Endothelial cell of umbilical vein (primary cell): Measurements from ENCODE around the gene PIM3. TPM values are rescaled to one million over a fixed set of nuclear protein-coding genes. Genes with fewer than 3 reads are reported as not detected.

Source experiments
- BruUV-seq: library from RNA; stranded (reverse); fragments of 400-500 nt; replicated peaks from 2 replicates; lab custom pipeline; 2021; lab: Mats Ljungman, UMichigan
- CTCF ChIA-PET: fragments of 300-600, 350-600 bp; sonication (Branson Sonifier 250); formaldehyde crosslinking; loops from one replicate; lab custom pipeline; 2021; ENCODE audit warnings: antibody characterized with exemption, inconsistent platforms; lab: Charles Lee
- POLR2A ChIA-PET: fragments of 300-600, 350-600 bp; sonication (Branson Sonifier 250); formaldehyde crosslinking; loops from one replicate; lab custom pipeline; 2021; ENCODE audit warnings: antibody characterized with exemption, inconsistent platforms; lab: Charles Lee
- DNase-seq: peaks from one replicate; pipeline ENCODE4 v3.0.0-alpha.2; 2011; ENCODE audit warnings: low read depth, low spot score
- FAIRE-seq: peaks from 2 replicates; lab custom pipeline; 2011; peaks lifted over from hg19 to GRCh38; lab: Jason Lieb, UNC
- H2AFZ ChIP-seq: 2 replicates; pipeline ENCODE4 v1.6.0; 2012; ENCODE audit warnings: low read depth, low read length, control low read depth, inconsistent platforms
- H3K27ac ChIP-seq: 2 replicates; pipeline ENCODE4 v1.5.1; 2011; ENCODE audit warnings: low read depth, mild to moderate bottlenecking, control low read depth, low read length, moderate library complexity; ENCODE audit not compliant: insufficient read depth
- H3K27me3 ChIP-seq, 2 experiments: 2 replicates each; pipeline versions ENCODE4 v1.6.0 to v1.6.1; 2011; ENCODE audit warnings: low read length in 2 of 2, mixed read lengths in 1 of 2; ENCODE audit not compliant: control insufficient read depth in 2 of 2, insufficient read depth in 2 of 2
- H3K36me3 ChIP-seq, 2 experiments: 2 replicates in 1 of 2; 3 replicates in 1 of 2; pipeline ENCODE4 v1.5.1; 2011; ENCODE audit warnings: low read length in 2 of 2, mild to moderate bottlenecking in 1 of 2, moderate library complexity in 1 of 2; ENCODE audit not compliant: control insufficient read depth in 2 of 2, insufficient read depth in 2 of 2; ENCODE audit errors: extremely low read depth in 1 of 2
- H3K4me1 ChIP-seq: 3 replicates; pipeline ENCODE4 v1.5.1; 2011; ENCODE audit warnings: mild to moderate bottlenecking, low read length; ENCODE audit not compliant: control insufficient read depth, insufficient read depth; ENCODE audit errors: extremely low read depth
- H3K4me2 ChIP-seq: 2 replicates; pipeline ENCODE4 v1.6.1; 2011; ENCODE audit warnings: low read length, control low read depth, mixed read lengths; ENCODE audit not compliant: insufficient read depth
- H3K4me3 ChIP-seq, 3 experiments: fragments of 200-600 bp in 1 of 3; sonication (generic), shearing (Covaris generic) in 1 of 3; replicated peaks in 1 of 3; 2 replicates each; pipeline ENCODE4 v1.5.1; 2011 to 2016; ENCODE audit warnings: control low read depth in 3 of 3, low read length in 3 of 3, mild to moderate bottlenecking in 2 of 3, inconsistent platforms in 1 of 3, low read depth in 1 of 3, moderate library complexity in 1 of 3; ENCODE audit not compliant: insufficient read depth in 1 of 3
- H3K79me2 ChIP-seq: 2 replicates; pipeline ENCODE4 v1.6.0; 2012; ENCODE audit warnings: low read length, inconsistent platforms; ENCODE audit not compliant: control insufficient read depth, insufficient read depth
- H3K9ac ChIP-seq: replicated peaks from 2 replicates; pipeline ENCODE3; 2011; ENCODE audit warnings: low read length, control low read depth; ENCODE audit not compliant: insufficient read depth; ENCODE audit errors: extremely low read depth
- H3K9me1 ChIP-seq: replicated peaks from 3 replicates; pipeline ENCODE4 v1.6.0; 2011; ENCODE audit warnings: mild to moderate bottlenecking, low read length; ENCODE audit not compliant: control insufficient read depth, insufficient read depth; ENCODE audit errors: extremely low read depth
- H3K9me3 ChIP-seq: replicated peaks from 2 replicates; pipeline ENCODE4 v1.5.1; 2012; ENCODE audit warnings: low read length, inconsistent platforms; ENCODE audit not compliant: control insufficient read depth, insufficient read depth
- H4K20me1 ChIP-seq: replicated peaks from 2 replicates; pipeline ENCODE3; 2011; ENCODE audit warnings: mild to moderate bottlenecking, low read length; ENCODE audit not compliant: control insufficient read depth, insufficient read depth; ENCODE audit errors: extremely low read depth
- EZH2 ChIP-seq: IDR thresholded peaks from 2 replicates; pipeline ENCODE4 v1.6.1; 2012; ENCODE audit warnings: borderline replicate concordance, low read depth, mild to moderate bottlenecking, moderate library complexity, low read length, inconsistent platforms; ENCODE audit not compliant: severe bottlenecking
- FOS ChIP-seq: IDR thresholded peaks from 2 replicates; pipeline ENCODE4 v1.6.1; 2011; ENCODE audit warnings: mild to moderate bottlenecking, low read length, moderate library complexity, borderline replicate concordance; ENCODE audit not compliant: insufficient read depth
- GATA2 ChIP-seq: IDR thresholded peaks from 2 replicates; pipeline ENCODE4 v1.7.0; 2011; ENCODE audit warnings: low read depth, mild to moderate bottlenecking, moderate library complexity, mixed read lengths, low read length; ENCODE audit not compliant: insufficient read length, insufficient read depth
- JUN ChIP-seq: IDR thresholded peaks from 2 replicates; pipeline ENCODE4 v1.6.1; 2011; ENCODE audit warnings: borderline replicate concordance, low read depth; ENCODE audit not compliant: insufficient read length, insufficient read depth
- MYC ChIP-seq: IDR thresholded peaks from one replicate; pipeline ENCODE4 v1.6.1; 2011; ENCODE audit warnings: mild to moderate bottlenecking, low read depth, low read length
- POLR2A ChIP-seq: IDR thresholded peaks from 2 replicates; pipeline ENCODE4 v1.6.1; 2012; ENCODE audit warnings: low read depth, mild to moderate bottlenecking, control low read depth, low read length
- POLR2AphosphoS5 ChIP-seq: IDR thresholded peaks from 2 replicates; pipeline ENCODE4 v1.6.1; 2012; ENCODE audit warnings: low read depth, mild to moderate bottlenecking, control low read depth, low read length, moderate library complexity; ENCODE audit not compliant: insufficient read depth
- dilution Hi-C: fragments of 300-500 bp; cut with MboI; formaldehyde crosslinking; loops from one replicate; pipeline ENCODE4 v1.15.0; 2019; ENCODE audit warnings: low sequenced_read_pairs; ENCODE audit not compliant: extremely low pct_ligation_motif_present
- intact Hi-C: fragments of 100-400 bp; cut with micrococcal nuclease; formaldehyde crosslinking; loops from one replicate; pipeline ENCODE4 v1.10.0; 2022
- polyA plus RNA-seq, 4 experiments: library from polyadenylated mRNA; depleted of rRNA in 3 of 4; stranded (reverse) in 3 of 4; unstranded in 1 of 4; fragments of >200 nt; gene quantifications; 2 replicates each; pipeline versions ENCODE4 v1.2.1 to v1.2.3, GENCODE V29; 2011 to 2012; ENCODE audit warnings: missing spikeins in 1 of 4
- total RNA-seq: library from RNA; stranded (reverse); gene quantifications from 2 replicates; pipeline ENCODE4 v1.2.3, GENCODE V29; 2021
- TF ChIP-seq, protein P1 (sequence below): IDR thresholded peaks from 2 replicates; pipeline ENCODE4 v1.6.1; 2011; ENCODE audit not compliant: insufficient read depth, insufficient read length
- TF ChIP-seq, protein P2 (sequence below), 2 donors: IDR thresholded peaks; 1 replicate in 1 of 2; 2 replicates in 1 of 2; pipeline ENCODE4 v1.5.1; 2011; ENCODE audit warnings: low read length in 2 of 2, mild to moderate bottlenecking in 2 of 2, moderate library complexity in 2 of 2, control low read depth in 1 of 2, inconsistent platforms in 1 of 2, low read depth in 1 of 2; ENCODE audit not compliant: insufficient read depth in 1 of 2; ENCODE audit errors: extremely low read depth in 1 of 2

The PIM3 gene
- total and polyA plus RNA-seq, 2 donors (not counting 3 experiments of a cell fraction or from before 2014, with no cell fraction given): 131 to 185 TPM

DNA sequence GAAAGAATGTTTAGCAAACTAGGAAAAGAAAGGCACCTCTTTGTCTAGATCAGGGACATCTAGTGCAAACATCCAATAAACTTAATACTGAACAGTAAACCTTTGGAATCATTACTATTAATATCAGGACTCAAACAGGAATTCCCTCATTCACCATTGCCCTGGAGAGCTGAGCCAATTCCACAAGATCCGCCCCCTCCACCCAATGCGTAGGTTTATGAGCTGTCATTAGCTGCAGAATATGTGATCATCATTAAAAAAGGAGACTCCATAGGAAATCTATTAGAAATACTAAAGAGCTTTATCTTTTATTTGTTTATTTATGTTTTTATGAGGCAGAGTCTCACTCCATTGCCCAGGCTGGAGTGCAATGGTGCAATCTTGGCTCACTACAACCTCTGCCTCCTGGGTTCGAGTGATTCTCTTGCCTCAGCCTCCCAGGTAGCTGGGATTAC is 46.5 kb downstream of the PIM3 start:
- Histone ChIP-seq H3K9me1 (no peaks in the 10 kb centered on the region), H3K4me3 (no peak overlapping the region), H3K79me2 (no peaks in the 10 kb centered on the region), H3K9me3 (no peaks in the 10 kb centered on the region), H3K27me3 (peaks cover 15 to 19% of the 10 kb centered on the region in 2 experiments), H3K9ac (no peak overlapping the region), H3K4me2 (no peak overlapping the region), H3K4me1 (no peaks in the 10 kb centered on the region), H4K20me1 (no peaks in the 10 kb centered on the region), H2AFZ (no peak overlapping the region), H3K36me3 (no peaks in the 10 kb centered on the region), H3K27ac (no peak overlapping the region)
- TF ChIP-seq EZH2 (no peak), JUN (no peak)
- FAIRE-seq (no peak), DNase-seq (no peak)
- CTCF ChIA-PET: interaction anchor here (1.0 to 3.2 kb wide), 2 partner anchors 23 kb away, joined by 3 to 11 read pairs; no protein-coding TSS in a partner anchor
- POLR2A ChIA-PET: interaction anchor here (0.7 kb wide), 1 partner anchor 11 kb away, joined by 3 read pairs; no protein-coding TSS in a partner anchor
- BruUV-seq: no TSS peak
- intact Hi-C loops: no loop called here
- dilution Hi-C loops: no loop called here

GRCh38 chr22:50008151-50009040 is 47.8 kb downstream of the PIM3 start:
- no peak for TF ChIP-seq FOS
- no peak for TF ChIP-seq EZH2
- TF ChIP-seq, protein P1, sequence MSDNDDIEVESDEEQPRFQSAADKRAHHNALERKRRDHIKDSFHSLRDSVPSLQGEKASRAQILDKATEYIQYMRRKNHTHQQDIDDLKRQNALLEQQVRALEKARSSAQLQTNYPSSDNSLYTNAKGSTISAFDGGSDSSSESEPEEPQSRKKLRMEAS: no peak
- TF ChIP-seq JUN: no peak
- TF ChIP-seq POLR2AphosphoS5: no peak
- TF ChIP-seq MYC: no peak
- TF ChIP-seq GATA2: no peak
- TF ChIP-seq, protein P2, sequence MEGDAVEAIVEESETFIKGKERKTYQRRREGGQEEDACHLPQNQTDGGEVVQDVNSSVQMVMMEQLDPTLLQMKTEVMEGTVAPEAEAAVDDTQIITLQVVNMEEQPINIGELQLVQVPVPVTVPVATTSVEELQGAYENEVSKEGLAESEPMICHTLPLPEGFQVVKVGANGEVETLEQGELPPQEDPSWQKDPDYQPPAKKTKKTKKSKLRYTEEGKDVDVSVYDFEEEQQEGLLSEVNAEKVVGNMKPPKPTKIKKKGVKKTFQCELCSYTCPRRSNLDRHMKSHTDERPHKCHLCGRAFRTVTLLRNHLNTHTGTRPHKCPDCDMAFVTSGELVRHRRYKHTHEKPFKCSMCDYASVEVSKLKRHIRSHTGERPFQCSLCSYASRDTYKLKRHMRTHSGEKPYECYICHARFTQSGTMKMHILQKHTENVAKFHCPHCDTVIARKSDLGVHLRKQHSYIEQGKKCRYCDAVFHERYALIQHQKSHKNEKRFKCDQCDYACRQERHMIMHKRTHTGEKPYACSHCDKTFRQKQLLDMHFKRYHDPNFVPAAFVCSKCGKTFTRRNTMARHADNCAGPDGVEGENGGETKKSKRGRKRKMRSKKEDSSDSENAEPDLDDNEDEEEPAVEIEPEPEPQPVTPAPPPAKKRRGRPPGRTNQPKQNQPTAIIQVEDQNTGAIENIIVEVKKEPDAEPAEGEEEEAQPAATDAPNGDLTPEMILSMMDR (IDR thresholded peaks at IDR 0.05; ENCODE audit: extremely low read depth in 1 of 2, insufficient read depth in 1 of 2, low read depth in 1 of 2, low read length in 2 of 2): no peak
- TF ChIP-seq POLR2A: no peak
- Histone ChIP-seq H3K79me2 (no peaks in the 10 kb centered on the region), H3K9ac (no peak overlapping the region), H3K4me1 (no peaks in the 10 kb centered on the region), H3K9me3 (no peaks in the 10 kb centered on the region), H3K9me1 (no peaks in the 10 kb centered on the region), H3K27me3 (peaks cover 24 to 26% of the 10 kb centered on the region in 2 experiments), H2AFZ (no peak overlapping the region), H3K4me3 (no peak overlapping the region), H3K27ac (no peak overlapping the region), H3K4me2 (no peak overlapping the region), H3K36me3 (no peaks in the 10 kb centered on the region), H4K20me1 (no peaks in the 10 kb centered on the region)
- FAIRE-seq (no peak), DNase-seq (no peak)
- CTCF ChIA-PET: interaction anchor here (0.9 to 3.2 kb wide), 2 partner anchors 16 to 22 kb away, joined by 3 to 11 read pairs; no protein-coding TSS in a partner anchor
- dilution Hi-C loops (no loop called here), intact Hi-C loops (no loop called here)
- BruUV-seq: no TSS peak
- POLR2A ChIA-PET: no interaction called here
